Transverse colon (tissue), 4 donors: ENCODE data around the gene CCNL1. TPM values are rescaled to one million over a fixed set of nuclear protein-coding genes. Genes with fewer than 3 reads are reported as not detected.

Experiments used
- DNase-seq: peaks from one replicate; pipeline ENCODE4 v3.0.0-alpha.2; 2019
- H3K27ac ChIP-seq, 4 donors: fragments of 200-600 bp; sonication (generic); 2 replicates each; pipeline ENCODE4 v1.5.1; 2016 to 2018; ENCODE audit warnings: inconsistent platforms in 4 of 4
- H3K27me3 ChIP-seq: fragments of 200-600 bp; sonication (generic); 2 replicates; pipeline ENCODE4 v1.5.1; 2017; ENCODE audit warnings: inconsistent platforms
- H3K36me3 ChIP-seq, 4 donors: fragments of 200-600 bp; sonication (generic); 2 replicates each; pipeline ENCODE4 v1.5.1; 2017 to 2019; ENCODE audit warnings: inconsistent platforms in 4 of 4
- H3K4me1 ChIP-seq, 4 donors: fragments of 200-600 bp; sonication (generic); 2 replicates each; pipeline ENCODE4 v1.5.1; 2017 to 2020; ENCODE audit warnings: inconsistent platforms in 4 of 4
- H3K4me3 ChIP-seq, 4 donors: fragments of 200-600 bp; sonication (generic); 1 replicate in 1 of 4; 2 replicates in 3 of 4; pipeline versions ENCODE4 v1.5.1 to v1.6.1; 2017 to 2019; ENCODE audit warnings: inconsistent platforms in 4 of 4
- H3K9me3 ChIP-seq, 2 donors: fragments of 200-600 bp; sonication (generic); 2 replicates each; pipeline ENCODE4 v1.5.1; 2017 to 2019; ENCODE audit warnings: inconsistent platforms in 2 of 2
- CTCF ChIP-seq, 5 experiments: fragments of 200-600 bp in 3 of 5; fragments of 450-650 bp in 2 of 5; sonication (generic) in 3 of 5; IDR thresholded peaks; 1 replicate in 2 of 5; 2 replicates in 3 of 5; pipeline ENCODE4 v1.5.1; 2016 to 2017; ENCODE audit warnings: antibody characterized with exemption in 5 of 5, inconsistent platforms in 3 of 5, mild to moderate bottlenecking in 2 of 5, moderate library complexity in 1 of 5
- EP300 ChIP-seq: sonication (generic); formaldehyde crosslinking; IDR thresholded peaks from one replicate; pipeline ENCODE4 v1.6.1; 2017; ENCODE audit warnings: antibody characterized with exemption, low read depth
- POLR2A ChIP-seq: fragments of 450-650 bp; IDR thresholded peaks from one replicate; pipeline ENCODE4 v1.6.1; 2016; ENCODE audit warnings: antibody characterized with exemption, mild to moderate bottlenecking, moderate library complexity
- POLR2AphosphoS5 ChIP-seq, 3 donors: sonication (generic); formaldehyde crosslinking; IDR thresholded peaks; one replicate each; pipeline ENCODE4 v1.6.1; 2016; ENCODE audit warnings: antibody characterized with exemption in 3 of 3
- WGBS, 2 donors: methylation state at CpG; one replicate each; pipeline ENCODE4 v1.1.5; 2018; ENCODE audit warnings: low coverage in 1 of 2; 5-methylcytosine and 5-hydroxymethylcytosine counted together
- in situ Hi-C, 4 donors: fragments of 200-750 bp; cut with MboI; loops; one replicate each; pipeline versions ENCODE4 v1.15.0 to v1.15.1; 2017; ENCODE audit warnings: low sequenced_read_pairs in 3 of 4, low pct_ligation_motif_present in 1 of 4, low pct_unique_long_range_greater_than_20kb in 1 of 4
- intact Hi-C: fragments of 100-400 bp; cut with DNase I; formaldehyde crosslinking; loops from one replicate; pipeline ENCODE4 v1.15.1; 2023; ENCODE audit warnings: low total_unique reads
- small RNA-seq, 4 donors: library from RNA; depleted of rRNA; stranded (forward); fragments of <200 nt; gene quantifications; one replicate each; pipeline ENCODE3, GENCODE V24; 2016
- total RNA-seq, 4 donors: library from RNA; depleted of rRNA; stranded (reverse); fragments of >200 nt; gene quantifications; one replicate each; pipeline ENCODE4 v1.1.0, GENCODE V29; 2016

CCNL1 gene
- total RNA-seq, 4 donors from 2014 or later: 288 to 422 (median 308) TPM

GRCh38 chr3:157098823-157099185, 61.1 kb downstream of the CCNL1 start:
- no peaks in the 10 kb centered on the region for H3K27me3 ChIP-seq
- H3K27ac ChIP-seq: peak overlapping the region in 3 of 4 donors; percentile 11 to 38 (median 36)
- H3K36me3 ChIP-seq: no peaks in the 10 kb centered on the region
- peaks cover 3 to 25% (median 5%) of the 10 kb centered on the region in 4 donors for H3K4me1 ChIP-seq
- TF ChIP-seq CTCF (IDR thresholded peaks at IDR 0.05) (no peak), POLR2AphosphoS5 (IDR thresholded peaks at IDR 0.05) (peak in 1 of 3 donors; percentile 12)
- no peak for DNase-seq
- in situ Hi-C loops (loop anchor here in 3 of 4 donors (25.0 kb wide), 3 partner anchors 262 to 937 kb away; partner anchors contain the start of genes SSR3 (in 2 of the 3) and LEKR1 (in 1 of the 3)), intact Hi-C loops (no loop called here)
- 76 to 77% methylated on average over 3 of the region's 3 CpGs for WGBS, 2 donors
- H3K9me3 ChIP-seq: no peaks in the 10 kb centered on the region
- H3K4me3 ChIP-seq: no peak overlapping the region

- in situ Hi-C loops: loop anchor here in 3 of 4 donors (25.0 kb wide), 3 partner anchors 261 to 936 kb away; partner anchors contain the start of genes SSR3 (in 2 of the 3) and LEKR1 (in 1 of the 3)
- no peaks in the 10 kb centered on the region for H3K36me3 ChIP-seq
These were observed 61.7 kb downstream of the CCNL1 start for GRCh38 chr3:157098121-157098822.

More at GRCh38 chr3:157098121-157098822, 61.7 kb downstream of the CCNL1 start:
- H3K27ac ChIP-seq: peak overlapping the region in 3 of 4 donors; percentile 10 to 36 (median 18)
- no peak overlapping the region for H3K4me3 ChIP-seq
- TF ChIP-seq EP300: no peak
- no peak for TF ChIP-seq POLR2AphosphoS5 (IDR thresholded peaks at IDR 0.05)
- TF ChIP-seq CTCF (IDR thresholded peaks at IDR 0.05): no peak
- no peak for TF ChIP-seq POLR2A
- no peaks in the 10 kb centered on the region for H3K27me3 ChIP-seq
- no peaks in the 10 kb centered on the region for H3K9me3 ChIP-seq
- intact Hi-C loops: no loop called here
- H3K4me1 ChIP-seq: peaks cover 0 to 19% (median under 1%) of the 10 kb centered on the region in 4 donors
- 60 to 66% methylated on average over 1 to 3 of the region's 3 CpGs for WGBS, 2 donors
- DNase-seq: no peak

Small RNA genes lying within 50 kb of the gene (small RNA-seq; reads per million reads assigned to genes)
- gene RF00019: 0 reads per million in 4 donors
- 0 reads per million in 4 donors for gene RNA5SP146
